Adipocyte (in vitro differentiated cells): ENCODE data around the gene IKZF1.

Source experiments
- DNase-seq: peaks from one replicate; pipeline ENCODE4 v3.0.0-alpha.2; 2015; ENCODE audit warnings: low read depth
- H3K27me3 ChIP-seq: replicated peaks from 2 replicates; pipeline ENCODE4 v1.7.0; 2013; ENCODE audit warnings: mild to moderate bottlenecking, low read length, moderate library complexity; ENCODE audit not compliant: control insufficient read depth, insufficient read depth
- H3K36me3 ChIP-seq: 2 replicates; pipeline ENCODE4 v1.7.0; 2013; ENCODE audit warnings: low read length, mild to moderate bottlenecking, moderate library complexity; ENCODE audit not compliant: control insufficient read depth, insufficient read depth, severe bottlenecking
- H3K4me1 ChIP-seq: 2 replicates; pipeline ENCODE4 v1.7.0; 2013; ENCODE audit warnings: mild to moderate bottlenecking, low read length, moderate library complexity; ENCODE audit not compliant: control insufficient read depth, insufficient read depth
- H3K4me3 ChIP-seq: 2 replicates; pipeline ENCODE4 v1.7.0; 2013; ENCODE audit warnings: mild to moderate bottlenecking, low read length, moderate library complexity
- H3K9ac ChIP-seq: 2 replicates; pipeline ENCODE4 v1.7.0; 2013; ENCODE audit warnings: mild to moderate bottlenecking, low read length, moderate library complexity
- H3K9me3 ChIP-seq: 2 replicates; pipeline ENCODE4 v1.7.0; 2013; ENCODE audit warnings: mild to moderate bottlenecking, low read length, moderate library complexity; ENCODE audit not compliant: control insufficient read depth

IKZF1 gene

GRCh38 chr7:50303335-50304128, 984 bp upstream of the IKZF1 start:
- peaks cover 51% of the 10 kb centered on the region for H3K27me3 ChIP-seq
- no peaks in the 10 kb centered on the region for H3K36me3 ChIP-seq
- peak overlapping the region; percentile 41 for H3K4me3 ChIP-seq
- peak; percentile 17 for DNase-seq
- H3K4me1 ChIP-seq = no peaks in the 10 kb centered on the region
- H3K9me3 ChIP-seq = no peaks in the 10 kb centered on the region
- no peak overlapping the region for H3K9ac ChIP-seq

GRCh38 chr7:50304911-50305582, 531 bp downstream of the IKZF1 start:
- Histone ChIP-seq H3K4me1 (no peaks in the 10 kb centered on the region), H3K36me3 (no peaks in the 10 kb centered on the region), H3K9me3 (no peaks in the 10 kb centered on the region), H3K4me3 (no peak overlapping the region), H3K27me3 (peaks cover 61% of the 10 kb centered on the region), H3K9ac (no peak overlapping the region)
- peak; percentile 2 for DNase-seq

GRCh38 chr7:50305583-50306493, 1.3 kb downstream of the IKZF1 start:
- Histone ChIP-seq H3K9me3 (no peaks in the 10 kb centered on the region), H3K27me3 (peaks cover 61% of the 10 kb centered on the region), H3K4me3 (no peak overlapping the region), H3K36me3 (no peaks in the 10 kb centered on the region), H3K4me1 (no peaks in the 10 kb centered on the region), H3K9ac (no peak overlapping the region)
- no peak for DNase-seq

- Histone ChIP-seq H3K4me1 (no peaks in the 10 kb centered on the region), H3K9ac (no peak overlapping the region), H3K27me3 (peaks cover 53% of the 10 kb centered on the region), H3K9me3 (no peaks in the 10 kb centered on the region), H3K4me3 (no peak overlapping the region), H3K36me3 (no peaks in the 10 kb centered on the region)
- no peak for DNase-seq
Measured at GRCh38 chr7:50306494-50307367, 2.2 kb downstream of the IKZF1 start.

GRCh38 chr7:50307368-50308032, 3.0 kb downstream of the IKZF1 start:
- H3K4me1 ChIP-seq = no peaks in the 10 kb centered on the region
- DNase-seq = no peak
- no peaks in the 10 kb centered on the region for H3K9me3 ChIP-seq
- no peaks in the 10 kb centered on the region for H3K36me3 ChIP-seq
- peaks cover 51% of the 10 kb centered on the region for H3K27me3 ChIP-seq
- H3K9ac ChIP-seq = no peak overlapping the region
- no peak overlapping the region for H3K4me3 ChIP-seq

- DNase-seq = no peak
- no peaks in the 10 kb centered on the region for H3K9me3 ChIP-seq
- H3K36me3 ChIP-seq = no peaks in the 10 kb centered on the region
- peaks cover 51% of the 10 kb centered on the region for H3K27me3 ChIP-seq
- H3K4me1 ChIP-seq = no peaks in the 10 kb centered on the region
- H3K4me3 ChIP-seq = no peak overlapping the region
- no peak overlapping the region for H3K9ac ChIP-seq
Measured at GRCh38 chr7:50308203-50308531, 3.7 kb downstream of the IKZF1 start.

- H3K4me1 ChIP-seq = no peaks in the 10 kb centered on the region
- H3K27me3 ChIP-seq = peaks cover 53% of the 10 kb centered on the region
- no peak for DNase-seq
- no peak overlapping the region for H3K4me3 ChIP-seq
- no peak overlapping the region for H3K9ac ChIP-seq
- no peaks in the 10 kb centered on the region for H3K36me3 ChIP-seq
- H3K9me3 ChIP-seq = no peaks in the 10 kb centered on the region
Measured at GRCh38 chr7:50308532-50309385, 4.2 kb downstream of the IKZF1 start.

- Histone ChIP-seq H3K27me3 (peaks cover 57% of the 10 kb centered on the region), H3K4me1 (no peaks in the 10 kb centered on the region), H3K4me3 (no peak overlapping the region), H3K9ac (no peak overlapping the region), H3K36me3 (no peaks in the 10 kb centered on the region), H3K9me3 (no peaks in the 10 kb centered on the region)
- no peak for DNase-seq
Measured at GRCh38 chr7:50309721-50310120, 5.2 kb downstream of the IKZF1 start.

GRCh38 chr7:50310361-50310760, 5.8 kb downstream of the IKZF1 start:
- Histone ChIP-seq H3K9me3 (no peaks in the 10 kb centered on the region), H3K27me3 (peaks cover 53% of the 10 kb centered on the region), H3K9ac (no peak overlapping the region), H3K4me1 (no peaks in the 10 kb centered on the region), H3K4me3 (no peak overlapping the region), H3K36me3 (no peaks in the 10 kb centered on the region)
- DNase-seq = no peak

- H3K4me1 ChIP-seq = no peaks in the 10 kb centered on the region
- H3K36me3 ChIP-seq = no peaks in the 10 kb centered on the region
- H3K4me3 ChIP-seq = no peak overlapping the region
- H3K9ac ChIP-seq = no peak overlapping the region
- peaks cover 54% of the 10 kb centered on the region for H3K27me3 ChIP-seq
- H3K9me3 ChIP-seq = no peaks in the 10 kb centered on the region
- DNase-seq = no peak
Measured at GRCh38 chr7:50310956-50311355, 6.4 kb downstream of the IKZF1 start.
